Peyer's patch (tissue), 4 donors: ENCODE measurements around the gene IMPDH1. TPM values are rescaled to one million over a fixed set of nuclear protein-coding genes. Genes with fewer than 3 reads are reported as not detected.

Experiments used
- DNase-seq, 3 donors: peaks; one replicate each; pipeline ENCODE4 v3.0.0-alpha.2; 2017 to 2019
- H3K27ac ChIP-seq, 4 donors: fragments of 200-600 bp; sonication (generic); one replicate each; pipeline ENCODE4 v1.5.1; 2016 to 2019
- H3K27me3 ChIP-seq, 2 donors: fragments of 200-600 bp; sonication (generic); one replicate each; pipeline ENCODE4 v1.5.1; 2019
- H3K36me3 ChIP-seq, 3 donors: fragments of 200-600 bp; sonication (generic); one replicate each; pipeline ENCODE4 v1.5.1; 2016 to 2019
- H3K4me1 ChIP-seq, 4 donors: fragments of 200-600 bp; sonication (generic); one replicate each; pipeline ENCODE4 v1.5.1; 2016 to 2019
- H3K4me3 ChIP-seq, 4 donors: fragments of 200-600 bp; sonication (generic); 1 replicate in 3 of 4; 2 replicates in 1 of 4; pipeline ENCODE4 v1.5.1; 2016 to 2019; ENCODE audit warnings: mild to moderate bottlenecking in 1 of 4
- H3K9me3 ChIP-seq, 4 donors: fragments of 200-600 bp; sonication (generic); one replicate each; pipeline ENCODE4 v1.5.1; 2016 to 2019; ENCODE audit warnings: mild to moderate bottlenecking in 1 of 4
- POLR2A ChIP-seq, 2 donors: fragments of 450-650 bp; IDR thresholded peaks; one replicate each; pipeline ENCODE4 v1.5.1; 2017; ENCODE audit warnings: antibody characterized with exemption in 2 of 2, mild to moderate bottlenecking in 2 of 2, moderate library complexity in 2 of 2
- total RNA-seq, 4 donors: library from RNA; depleted of rRNA; stranded (reverse); fragments of >200 nt; gene quantifications; one replicate each; pipeline ENCODE4 v1.1.0, GENCODE V29; 2016
- TF ChIP-seq, protein P1 (sequence below), 6 experiments: fragments of 450-650 bp in 4 of 6; fragments of 200-600 bp in 2 of 6; sonication (generic) in 1 of 6; IDR thresholded peaks; one replicate each; pipeline ENCODE4 v1.5.1; 2017 to 2019; ENCODE audit warnings: antibody characterized with exemption in 6 of 6, mild to moderate bottlenecking in 3 of 6, moderate library complexity in 1 of 6

IMPDH1 gene
- total RNA-seq, 4 donors from 2014 or later: 7.9 to 45.4 (median 14.8) TPM

DNA sequence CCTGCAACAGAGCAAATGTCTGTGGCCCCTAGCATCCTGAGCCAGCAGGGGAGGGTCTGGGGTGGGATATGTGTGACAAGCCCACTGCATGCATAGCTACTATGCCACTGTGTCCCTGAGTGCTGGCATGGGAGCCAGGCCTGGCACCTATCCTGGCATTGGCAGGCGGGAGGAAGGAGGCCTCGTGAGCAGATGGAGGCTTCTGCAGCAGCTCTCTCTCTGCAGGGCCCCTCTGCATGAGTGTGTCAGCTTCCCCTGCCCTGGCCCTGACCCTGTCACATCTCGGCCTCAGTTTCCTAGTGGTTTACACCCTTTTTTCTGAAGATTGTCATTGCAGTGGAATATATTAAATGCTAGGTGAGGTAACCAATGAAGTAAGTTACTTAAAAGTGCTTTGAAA, 13.1 kb upstream of the IMPDH1 start:
- H3K9me3 ChIP-seq: no peaks in the 10 kb centered on the region
- H3K27me3 ChIP-seq: no peaks in the 10 kb centered on the region
- TF ChIP-seq POLR2A (IDR thresholded peaks at IDR 0.05): no peak
- TF ChIP-seq, protein P1, sequence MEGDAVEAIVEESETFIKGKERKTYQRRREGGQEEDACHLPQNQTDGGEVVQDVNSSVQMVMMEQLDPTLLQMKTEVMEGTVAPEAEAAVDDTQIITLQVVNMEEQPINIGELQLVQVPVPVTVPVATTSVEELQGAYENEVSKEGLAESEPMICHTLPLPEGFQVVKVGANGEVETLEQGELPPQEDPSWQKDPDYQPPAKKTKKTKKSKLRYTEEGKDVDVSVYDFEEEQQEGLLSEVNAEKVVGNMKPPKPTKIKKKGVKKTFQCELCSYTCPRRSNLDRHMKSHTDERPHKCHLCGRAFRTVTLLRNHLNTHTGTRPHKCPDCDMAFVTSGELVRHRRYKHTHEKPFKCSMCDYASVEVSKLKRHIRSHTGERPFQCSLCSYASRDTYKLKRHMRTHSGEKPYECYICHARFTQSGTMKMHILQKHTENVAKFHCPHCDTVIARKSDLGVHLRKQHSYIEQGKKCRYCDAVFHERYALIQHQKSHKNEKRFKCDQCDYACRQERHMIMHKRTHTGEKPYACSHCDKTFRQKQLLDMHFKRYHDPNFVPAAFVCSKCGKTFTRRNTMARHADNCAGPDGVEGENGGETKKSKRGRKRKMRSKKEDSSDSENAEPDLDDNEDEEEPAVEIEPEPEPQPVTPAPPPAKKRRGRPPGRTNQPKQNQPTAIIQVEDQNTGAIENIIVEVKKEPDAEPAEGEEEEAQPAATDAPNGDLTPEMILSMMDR (IDR thresholded peaks at IDR 0.05): no peak
- H3K4me1 ChIP-seq: no peaks in the 10 kb centered on the region
- no peaks in the 10 kb centered on the region for H3K36me3 ChIP-seq
- no peak overlapping the region for H3K27ac ChIP-seq
- H3K4me3 ChIP-seq: no peak overlapping the region
- no peak for DNase-seq

DNA sequence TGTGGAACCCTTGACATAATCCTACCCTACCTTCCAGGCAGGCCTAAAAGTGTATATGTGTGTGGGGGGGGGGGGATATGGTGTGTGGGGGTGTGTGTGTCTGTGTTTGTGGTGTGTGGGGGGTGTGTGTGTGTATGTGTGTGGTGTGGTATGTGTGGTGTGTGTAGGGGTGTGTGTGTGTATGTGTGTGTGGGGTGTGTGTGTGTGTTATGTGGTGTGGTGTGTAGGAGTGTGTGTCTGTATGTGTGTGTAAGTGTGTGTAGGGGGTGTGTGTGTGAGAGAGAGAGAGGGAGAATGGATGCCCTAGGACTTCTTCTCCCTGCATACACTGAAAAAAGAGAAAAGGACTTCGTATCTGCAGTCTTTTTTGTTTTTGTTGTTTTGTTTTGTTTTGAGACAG, 12.3 kb upstream of the IMPDH1 start:
- TF ChIP-seq POLR2A (IDR thresholded peaks at IDR 0.05): no peak
- TF ChIP-seq, protein P1 (IDR thresholded peaks at IDR 0.05): no peak
- no peaks in the 10 kb centered on the region for H3K9me3 ChIP-seq
- DNase-seq: no peak
- no peak overlapping the region for H3K27ac ChIP-seq
- no peaks in the 10 kb centered on the region for H3K4me1 ChIP-seq
- H3K27me3 ChIP-seq: no peaks in the 10 kb centered on the region
- H3K36me3 ChIP-seq: no peaks in the 10 kb centered on the region
- no peak overlapping the region for H3K4me3 ChIP-seq

DNA sequence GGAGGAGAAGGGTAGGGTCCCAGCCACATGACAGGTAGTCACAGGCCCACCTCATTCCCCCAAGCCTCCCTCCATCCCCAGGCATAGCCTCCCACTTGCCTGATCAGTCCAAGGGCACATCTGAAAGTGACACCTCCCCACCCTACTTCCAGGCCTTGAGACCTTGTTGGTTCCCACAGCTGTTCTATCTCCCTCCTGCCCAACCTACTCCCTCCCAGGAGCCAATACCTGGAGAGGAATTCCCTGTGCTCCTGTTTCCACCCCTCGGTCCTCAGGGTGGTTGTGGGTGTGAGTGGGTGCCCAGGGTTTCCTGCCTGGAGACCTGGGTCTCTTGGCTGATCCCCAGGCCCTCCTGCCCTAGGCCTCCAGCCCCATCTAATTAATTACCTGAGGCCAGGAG, 11.6 kb upstream of the IMPDH1 start:
- H3K27me3 ChIP-seq: no peaks in the 10 kb centered on the region
- no peaks in the 10 kb centered on the region for H3K36me3 ChIP-seq
- H3K9me3 ChIP-seq: no peaks in the 10 kb centered on the region
- DNase-seq: no peak
- no peak overlapping the region for H3K4me3 ChIP-seq
- TF ChIP-seq, protein P1 (IDR thresholded peaks at IDR 0.05): no peak
- TF ChIP-seq POLR2A (IDR thresholded peaks at IDR 0.05): no peak
- no peaks in the 10 kb centered on the region for H3K4me1 ChIP-seq
- H3K27ac ChIP-seq: no peak overlapping the region

DNA sequence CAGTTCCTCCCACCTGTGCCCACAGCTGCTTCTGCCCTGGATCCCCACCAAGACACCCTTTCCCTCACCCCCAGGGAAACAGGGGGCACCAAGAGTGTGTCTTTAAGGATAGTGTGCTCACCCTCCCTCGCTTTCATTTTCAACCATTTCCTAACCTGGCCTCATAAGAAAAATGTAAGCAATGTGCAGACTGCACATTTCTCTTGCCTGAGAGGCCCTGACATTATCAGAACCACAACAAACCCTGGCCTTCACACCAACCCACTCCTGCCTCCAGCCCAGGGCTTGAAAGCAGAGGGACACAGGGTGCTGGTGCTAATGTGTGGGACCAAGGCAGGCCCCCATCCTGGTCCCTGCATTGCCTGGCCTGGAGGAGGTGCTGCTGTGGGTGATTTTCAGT, 11.0 kb upstream of the IMPDH1 start:
- no peak overlapping the region for H3K4me3 ChIP-seq
- DNase-seq: no peak
- no peaks in the 10 kb centered on the region for H3K4me1 ChIP-seq
- no peaks in the 10 kb centered on the region for H3K9me3 ChIP-seq
- no peaks in the 10 kb centered on the region for H3K36me3 ChIP-seq
- H3K27ac ChIP-seq: no peak overlapping the region
- no peaks in the 10 kb centered on the region for H3K27me3 ChIP-seq
- TF ChIP-seq POLR2A (IDR thresholded peaks at IDR 0.05): no peak
- TF ChIP-seq, protein P1 (IDR thresholded peaks at IDR 0.05): no peak

DNA sequence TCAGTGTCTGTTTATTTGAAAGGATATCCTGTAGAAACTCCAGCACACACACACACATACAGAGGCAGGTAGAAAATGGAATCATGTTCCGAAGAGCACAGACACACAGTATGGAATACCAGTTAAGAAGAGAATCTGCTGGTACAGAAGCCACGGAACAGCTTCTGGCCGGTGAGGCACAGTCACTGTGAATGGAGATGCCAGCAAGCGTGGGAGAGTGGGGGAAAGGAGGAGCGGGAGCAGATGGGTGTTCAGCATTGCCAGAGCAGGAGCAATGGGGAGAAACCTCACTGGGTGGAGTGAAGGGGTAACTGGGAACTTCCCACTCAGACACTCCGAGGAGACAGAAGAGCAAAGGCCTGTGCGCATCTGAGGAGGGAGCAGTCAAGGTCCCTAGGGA, 9.5 kb upstream of the IMPDH1 start:
- TF ChIP-seq, protein P1 (IDR thresholded peaks at IDR 0.05): no peak
- no peak for TF ChIP-seq POLR2A (IDR thresholded peaks at IDR 0.05)
- DNase-seq: no peak
- no peaks in the 10 kb centered on the region for H3K27me3 ChIP-seq
- no peaks in the 10 kb centered on the region for H3K9me3 ChIP-seq
- H3K27ac ChIP-seq: no peak overlapping the region
- no peaks in the 10 kb centered on the region for H3K4me1 ChIP-seq
- no peaks in the 10 kb centered on the region for H3K36me3 ChIP-seq
- H3K4me3 ChIP-seq: no peak overlapping the region

GRCh38 chr7:128417071-128417470, 7.3 kb upstream of the IMPDH1 start:
- Histone ChIP-seq H3K27ac (no peak overlapping the region), H3K36me3 (no peaks in the 10 kb centered on the region), H3K4me1 (no peaks in the 10 kb centered on the region), H3K4me3 (no peak overlapping the region), H3K27me3 (no peaks in the 10 kb centered on the region), H3K9me3 (no peaks in the 10 kb centered on the region)
- no peak for DNase-seq
- TF ChIP-seq, protein P1 (IDR thresholded peaks at IDR 0.05): no peak
- no peak for TF ChIP-seq POLR2A (IDR thresholded peaks at IDR 0.05)
